Measurements from ENCODE around the gene EEF1AKMT1. TPM values are rescaled to one million over a fixed set of nuclear protein-coding genes. Genes with fewer than 3 reads are reported as not detected.
A peak's percentile ranks its signal among the peaks of the same experiment; 100 is the strongest.

The EEF1AKMT1 gene
- total RNA-seq, 2 donors from 2014 or later, result 11.1 to 12.5 TPM

DNA sequence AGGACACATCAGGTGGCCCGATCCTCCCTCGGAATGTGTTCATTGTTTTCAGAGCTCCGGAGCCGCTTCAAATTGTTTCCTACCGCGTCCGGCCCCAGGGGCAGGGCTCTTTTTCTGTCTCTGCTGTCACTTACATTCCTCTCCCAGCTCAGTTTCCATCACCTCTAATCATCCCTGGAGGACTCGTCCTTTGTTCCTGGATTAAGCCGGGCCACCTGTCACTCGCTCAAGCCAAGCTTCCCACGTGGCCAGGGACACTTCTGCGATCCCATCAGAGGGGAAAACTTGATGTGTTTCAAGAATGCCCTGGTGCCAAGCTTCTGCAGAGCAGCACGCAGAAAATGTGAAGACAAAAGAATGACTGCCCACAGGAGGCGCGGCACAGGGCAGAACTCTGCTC is 56.8 kb downstream of the EEF1AKMT1 start:
- no peaks in the 10 kb centered on the region for H3K36me3 ChIP-seq
- H3K27me3 ChIP-seq, result no peaks in the 10 kb centered on the region
- no peak overlapping the region for H3K27ac ChIP-seq
- no peak overlapping the region for H3K4me3 ChIP-seq
- peaks cover 0 to 35% of the 10 kb centered on the region in 2 donors for H3K4me1 ChIP-seq
- DNase-seq (ENCODE audit: low spot score), result no peak
- no peaks in the 10 kb centered on the region for H3K9me3 ChIP-seq
- TF ChIP-seq, protein P1, sequence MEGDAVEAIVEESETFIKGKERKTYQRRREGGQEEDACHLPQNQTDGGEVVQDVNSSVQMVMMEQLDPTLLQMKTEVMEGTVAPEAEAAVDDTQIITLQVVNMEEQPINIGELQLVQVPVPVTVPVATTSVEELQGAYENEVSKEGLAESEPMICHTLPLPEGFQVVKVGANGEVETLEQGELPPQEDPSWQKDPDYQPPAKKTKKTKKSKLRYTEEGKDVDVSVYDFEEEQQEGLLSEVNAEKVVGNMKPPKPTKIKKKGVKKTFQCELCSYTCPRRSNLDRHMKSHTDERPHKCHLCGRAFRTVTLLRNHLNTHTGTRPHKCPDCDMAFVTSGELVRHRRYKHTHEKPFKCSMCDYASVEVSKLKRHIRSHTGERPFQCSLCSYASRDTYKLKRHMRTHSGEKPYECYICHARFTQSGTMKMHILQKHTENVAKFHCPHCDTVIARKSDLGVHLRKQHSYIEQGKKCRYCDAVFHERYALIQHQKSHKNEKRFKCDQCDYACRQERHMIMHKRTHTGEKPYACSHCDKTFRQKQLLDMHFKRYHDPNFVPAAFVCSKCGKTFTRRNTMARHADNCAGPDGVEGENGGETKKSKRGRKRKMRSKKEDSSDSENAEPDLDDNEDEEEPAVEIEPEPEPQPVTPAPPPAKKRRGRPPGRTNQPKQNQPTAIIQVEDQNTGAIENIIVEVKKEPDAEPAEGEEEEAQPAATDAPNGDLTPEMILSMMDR (IDR thresholded peaks at IDR 0.05), result no peak

- Histone ChIP-seq H3K9me3 (no peaks in the 10 kb centered on the region), H3K36me3 (no peaks in the 10 kb centered on the region), H3K4me1 (peaks cover 0 to 24% of the 10 kb centered on the region in 2 donors), H3K4me3 (no peak overlapping the region), H3K27me3 (no peaks in the 10 kb centered on the region), H3K27ac (peak overlapping the region; percentile 75 to 78)
- TF ChIP-seq, protein P1 (IDR thresholded peaks at IDR 0.05), result no peak
- DNase-seq (ENCODE audit: low spot score), result no peak
Measured at GRCh38 chr13:20715330-20715712, 58.4 kb downstream of the EEF1AKMT1 start.

DNA sequence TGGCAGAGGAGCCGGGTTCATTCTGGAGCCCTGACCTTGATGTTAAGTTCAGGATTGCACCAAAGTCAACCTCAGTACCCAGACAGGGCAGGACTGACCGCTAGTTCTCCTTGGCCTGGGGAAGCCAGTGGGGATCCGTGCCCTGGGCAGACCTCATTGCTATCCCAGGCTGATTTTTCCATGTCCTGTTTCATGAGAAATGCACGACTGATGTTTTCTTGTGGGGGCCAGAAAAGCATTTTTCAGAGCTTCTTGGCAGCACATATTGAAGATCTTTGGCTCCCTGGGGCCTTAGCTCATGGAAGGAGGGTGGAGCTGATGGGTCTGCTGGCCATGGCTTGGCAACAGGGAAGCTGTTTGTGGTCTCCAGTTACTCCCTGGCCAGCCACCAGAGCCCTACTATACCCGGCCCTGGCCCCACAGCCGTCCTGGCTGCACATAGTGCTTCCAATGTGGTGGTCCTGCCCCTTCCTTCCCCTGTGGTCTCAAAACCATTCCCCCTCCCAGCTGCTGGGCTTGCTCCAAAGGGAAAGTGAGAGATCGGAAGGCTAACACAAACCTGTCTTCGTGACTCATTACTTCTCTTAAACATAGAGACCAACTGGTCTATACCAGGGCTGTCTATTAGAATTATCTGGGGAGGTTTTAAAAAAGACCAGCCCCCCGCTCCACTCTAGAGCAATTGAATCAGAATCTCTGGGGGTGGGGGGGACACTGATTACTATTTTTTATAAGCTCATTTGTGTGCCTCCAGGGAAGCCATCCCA is 59.0 kb downstream of the EEF1AKMT1 start:
- Histone ChIP-seq H3K27me3 (no peaks in the 10 kb centered on the region), H3K27ac (peak overlapping the region; percentile 75 to 78), H3K4me3 (no peak overlapping the region), H3K9me3 (no peaks in the 10 kb centered on the region), H3K4me1 (peaks cover 0 to 24% of the 10 kb centered on the region in 2 donors), H3K36me3 (no peaks in the 10 kb centered on the region)
- DNase-seq (ENCODE audit: low spot score), result peak; percentile 82
- TF ChIP-seq, protein P1 (IDR thresholded peaks at IDR 0.05), result no peak

- Histone ChIP-seq H3K4me1 (peaks cover 0 to 24% of the 10 kb centered on the region in 2 donors), H3K4me3 (no peak overlapping the region), H3K27me3 (no peaks in the 10 kb centered on the region), H3K9me3 (no peaks in the 10 kb centered on the region), H3K36me3 (no peaks in the 10 kb centered on the region), H3K27ac (peak overlapping the region; percentile 75 to 78)
- TF ChIP-seq, protein P1 (IDR thresholded peaks at IDR 0.05), result no peak
- no peak for DNase-seq (ENCODE audit: low spot score)
Measured at GRCh38 chr13:20714161-20714560, 59.6 kb downstream of the EEF1AKMT1 start.

DNA sequence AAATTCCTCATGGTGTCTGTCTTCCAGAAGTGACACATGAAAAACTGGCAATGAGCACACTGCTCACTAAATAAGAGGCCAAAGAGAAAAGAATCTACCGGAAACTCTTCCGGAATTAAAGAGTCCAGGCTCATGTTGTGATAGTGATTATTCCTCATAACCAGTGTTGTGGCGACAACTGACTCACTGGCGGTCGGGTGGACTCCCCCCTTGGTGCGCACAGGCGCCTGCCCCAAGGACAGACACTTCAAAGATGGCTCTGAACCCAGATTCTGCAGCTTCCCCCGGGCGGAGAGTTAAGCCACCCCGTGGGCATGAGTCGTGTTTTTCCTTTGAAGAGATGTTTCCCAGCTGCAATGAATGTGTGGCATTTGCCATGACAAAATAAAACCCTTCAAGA is 60.0 kb downstream of the EEF1AKMT1 start:
- DNase-seq (ENCODE audit: low spot score), result peak; percentile 88
- Histone ChIP-seq H3K27me3 (no peaks in the 10 kb centered on the region), H3K9me3 (no peaks in the 10 kb centered on the region), H3K4me1 (peaks cover 0 to 24% of the 10 kb centered on the region in 2 donors), H3K27ac (peak overlapping the region; percentile 75 to 78), H3K4me3 (no peak overlapping the region), H3K36me3 (no peaks in the 10 kb centered on the region)
- TF ChIP-seq, protein P1 (IDR thresholded peaks at IDR 0.05), result no peak
